NCI-H2029 (cell line): Measurements from ENCODE around the gene TRAK1.
A peak's percentile ranks its signal among the peaks of the same experiment; 100 is the strongest.
"Not testable (repeated sequence)": the region's sequence is repeated elsewhere in the genome, so short reads cannot be mapped to it uniquely, and the experiment has no call there.

Source experiments
- DNase-seq: peaks from one replicate; lab custom pipeline; 2025; lab: John Stamatoyannopoulos, UW

The TRAK1 gene

GRCh38 chr3:42097566-42097946 is 6.4 kb downstream of the TRAK1 start:
- no peak for DNase-seq

GRCh38 chr3:42098171-42098570 is 7.0 kb downstream of the TRAK1 start:
- no peak for DNase-seq

GRCh38 chr3:42099020-42099765 is 8.0 kb downstream of the TRAK1 start:
- DNase-seq = no peak

- no peak for DNase-seq
Observed at GRCh38 chr3:42101048-42101447, 9.9 kb downstream of the TRAK1 start.

GRCh38 chr3:42101481-42101880 is 10.3 kb downstream of the TRAK1 start:
- DNase-seq = no peak

- DNase-seq = no peak
Observed at GRCh38 chr3:42102571-42102970, 11.4 kb downstream of the TRAK1 start.

- not testable (repeated sequence) for DNase-seq
Observed at GRCh38 chr3:42103921-42104665, 12.9 kb downstream of the TRAK1 start.

GRCh38 chr3:42105994-42106393 is 14.8 kb downstream of the TRAK1 start:
- DNase-seq = not testable (repeated sequence)

GRCh38 chr3:42106646-42107045 is 15.5 kb downstream of the TRAK1 start:
- no peak for DNase-seq

GRCh38 chr3:42110631-42111030 is 19.5 kb downstream of the TRAK1 start:
- no peak for DNase-seq

GRCh38 chr3:42114130-42114725 is 23.1 kb downstream of the TRAK1 start:
- no peak for DNase-seq

GRCh38 chr3:42115215-42115614 is 24.1 kb downstream of the TRAK1 start:
- DNase-seq = no peak

GRCh38 chr3:42115946-42116345 is 24.8 kb downstream of the TRAK1 start:
- DNase-seq = no peak

GRCh38 chr3:42116466-42116865 is 25.3 kb downstream of the TRAK1 start:
- no peak for DNase-seq

GRCh38 chr3:42117175-42118008 is 26.2 kb downstream of the TRAK1 start:
- DNase-seq = peak; percentile 44

GRCh38 chr3:42118762-42119361 is 27.7 kb downstream of the TRAK1 start:
- DNase-seq = peak; percentile 48

GRCh38 chr3:42119561-42120355 is 28.6 kb downstream of the TRAK1 start:
- DNase-seq = no peak

GRCh38 chr3:42120866-42121265 is 29.7 kb downstream of the TRAK1 start:
- peak; percentile 12 for DNase-seq

GRCh38 chr3:42122261-42123011 is 31.3 kb downstream of the TRAK1 start:
- no peak for DNase-seq

GRCh38 chr3:42123012-42123581 is 31.9 kb downstream of the TRAK1 start:
- peak; percentile 19 for DNase-seq
